Heart right ventricle (tissue), 16 donors: ENCODE data around the gene CHST11. TPM values are rescaled to one million over a fixed set of nuclear protein-coding genes. Genes with fewer than 3 reads are reported as not detected.

ENCODE experiments used
- ATAC-seq, 8 donors: fragments of 200-7000 bp; cut with Tn5 transposase; one replicate each; pipeline ENCODE4 v1.9.1; 2020; ENCODE audit warnings: mild to moderate bottlenecking in 8 of 8, moderate library complexity in 8 of 8, moderate number of reproducible peaks in 1 of 8
- DNase-seq, 2 donors: peaks; one replicate each; pipeline ENCODE4 v3.0.0-alpha.2; 2020
- H3K27ac ChIP-seq, 10 donors: fragments of 200-600 bp; sonication (generic) in 2 of 10; one replicate each; pipeline versions ENCODE4 v1.5.0 to v1.8.0; 2020 to 2022; ENCODE audit warnings: mild to moderate bottlenecking in 3 of 10
- H3K27me3 ChIP-seq, 7 donors: fragments of 200-600 bp; one replicate each; pipeline ENCODE4 v1.8.0; 2021 to 2022; ENCODE audit warnings: mild to moderate bottlenecking in 2 of 7
- H3K36me3 ChIP-seq, 9 donors: fragments of 200-600 bp; sonication (generic) in 1 of 9; one replicate each; pipeline versions ENCODE4 v1.5.0 to v1.8.0; 2020 to 2022; ENCODE audit warnings: mild to moderate bottlenecking in 2 of 9
- H3K4me1 ChIP-seq, 9 donors: fragments of 200-600 bp; sonication (generic) in 1 of 9; one replicate each; pipeline versions ENCODE4 v1.5.0 to v1.8.0; 2020 to 2022; ENCODE audit warnings: mild to moderate bottlenecking in 4 of 9
- H3K4me3 ChIP-seq, 10 donors: fragments of 200-600 bp; sonication (generic) in 2 of 10; one replicate each; pipeline versions ENCODE4 v1.5.0 to v1.8.0; 2020 to 2022; ENCODE audit warnings: mild to moderate bottlenecking in 7 of 10, moderate library complexity in 2 of 10
- H3K9me3 ChIP-seq, 11 donors: fragments of 200-600 bp in 10 of 11; sonication (generic) in 2 of 11; one replicate each; pipeline versions ENCODE4 v1.5.0 to v1.8.0; 2013 to 2022; ENCODE audit warnings: mild to moderate bottlenecking in 2 of 11, control low read depth in 1 of 11, moderate library complexity in 1 of 11
- CTCF ChIP-seq, 9 donors: fragments of 200-600 bp; sonication (generic) in 2 of 9; IDR thresholded peaks; one replicate each; pipeline versions ENCODE4 v1.5.0 to v1.8.0; 2021 to 2022; ENCODE audit warnings: antibody characterized with exemption in 9 of 9, mild to moderate bottlenecking in 5 of 9, moderate library complexity in 1 of 9
- WGBS, 2 donors: extraction: QIAGEN DNeasy Blood & Tissue Kit; methylation state at CpG; one replicate each; pipeline ENCODE4 v1.1.7; 2013; ENCODE audit warnings: inconsistent platforms in 1 of 2; 5-methylcytosine and 5-hydroxymethylcytosine counted together
- intact Hi-C, 10 donors: fragments of 100-400 bp; cut with DNase I; formaldehyde crosslinking; loops; one replicate each; pipeline versions ENCODE4 v1.11.1 to v1.14.2; 2022
- polyA plus RNA-seq, 2 donors: library from polyadenylated mRNA; stranded (reverse); fragments of 200-250 nt; gene quantifications; one replicate each; pipeline ENCODE4 v1.2.3, GENCODE V29; 2013
- total RNA-seq, 10 donors: library from RNA; stranded (reverse); fragmentation: NEBNext Ultra II Directional in 3 of 10; extraction: Animal tissue kit (Norgen Biotek cat#: 25700) in 3 of 10; gene quantifications; one replicate each; pipeline versions ENCODE4 v1.2.1 to v1.2.4, GENCODE V29; 2021 to 2023
- donor health status: Arrhythmogenic right ventricular cardiomyopathy.
- donor health status: ischemic (EF 13 %, LVEDD 7.1; RV severe dilation, severe dysfunction).
- donor health status: healthy with polysubstance abuse.
- donor health status: DM: no; HTN: yes; CAD: no.
- donor health status: DM: no; HTN: no; CAD: no.
- donor health status: ischemic (EF 25% LVEDD 6.9; RV normal size, moderate dysfunction).
- donor health status: ischemic (EF 25% LVEDD 5.7; RV mildly dilated, moderate dysfunction).
- donor health status: healthy.
- donor health status: DM: yes; HTN: yes; CAD: no.
- donor health status: Ischemic cardiomyopathy.
- donor health status: ischemic (EF 35%, LVEDD 5.7; RV mildly dilated, moderate dysfunction).
- donor health status: nonischemic (EF 11% LVEDD 7.7; RV severe dilation, severe dysfunction).
- donor health status: DM: yes; HTN: yes; CAD: no.
- donor health status: PGD.
- donor health status: ischemic (EF 29% LVEDD 5.4; RV normal size, mild dysfunction).
- donor health status: nonischemic (EF 23%, LVEDD 6.1; RV moderate dilation, normal function).

CHST11 gene
- total and polyA plus RNA-seq, 12 donors, result 1.1 to 12.7 (median 4.3) TPM

- ATAC-seq, result no peak
- WGBS, 2 donors, result 91 to 94% methylated on average over 4 of the region's 4 CpGs
- no peaks in the 10 kb centered on the region for H3K36me3 ChIP-seq
These were observed 237.4 kb downstream of the CHST11 start for GRCh38 chr12:104694161-104694560.

GRCh38 chr12:104694711-104695110, 238.0 kb downstream of the CHST11 start:
- no peak for DNase-seq
- peak in 2 of 8 donors; percentile 37 to 62 for ATAC-seq
- H3K4me1 ChIP-seq, result peaks cover 0 to 62% (median 6%) of the 10 kb centered on the region in 9 donors
- H3K27ac ChIP-seq, result peak overlapping the region in 1 of 10 donors; percentile 24
- 74 to 77% methylated on average over 7 of the region's 7 CpGs for WGBS, 2 donors
- no peak for TF ChIP-seq CTCF (IDR thresholded peaks at IDR 0.05)
- no peak overlapping the region for H3K4me3 ChIP-seq
- H3K9me3 ChIP-seq, result peaks cover 0 to 4% (median 0%) of the 10 kb centered on the region in 11 donors
- H3K27me3 ChIP-seq, result no peaks in the 10 kb centered on the region
- H3K36me3 ChIP-seq, result no peaks in the 10 kb centered on the region
- intact Hi-C loops, result no loop called here

More at GRCh38 chr12:104694161-104694560, 237.4 kb downstream of the CHST11 start:
- H3K27me3 ChIP-seq, result no peaks in the 10 kb centered on the region
- no peak for TF ChIP-seq CTCF (IDR thresholded peaks at IDR 0.05)
- H3K27ac ChIP-seq, result no peak overlapping the region
- no peak overlapping the region for H3K4me3 ChIP-seq
- peaks cover 0 to 4% (median 0%) of the 10 kb centered on the region in 11 donors for H3K9me3 ChIP-seq
- H3K4me1 ChIP-seq, result peaks cover 0 to 62% (median 6%) of the 10 kb centered on the region in 9 donors
- DNase-seq, result no peak
- intact Hi-C loops, result no loop called here

GRCh38 chr12:104695453-104696148, 238.9 kb downstream of the CHST11 start:
- intact Hi-C loops, result no loop called here
- Histone ChIP-seq H3K36me3 (no peaks in the 10 kb centered on the region), H3K27me3 (no peaks in the 10 kb centered on the region), H3K9me3 (peaks cover 0 to 4% (median 0%) of the 10 kb centered on the region in 11 donors), H3K4me3 (no peak overlapping the region), H3K27ac (peak overlapping the region in 1 of 10 donors; percentile 24), H3K4me1 (peaks cover 0 to 61% (median 6%) of the 10 kb centered on the region in 9 donors)
- DNase-seq, result no peak
- TF ChIP-seq CTCF (IDR thresholded peaks at IDR 0.05), result no peak
- peak in 3 of 8 donors; percentile 47 to 59 (median 48) for ATAC-seq
- 42 to 55% methylated on average over 12 of the region's 12 CpGs for WGBS, 2 donors

- Histone ChIP-seq H3K4me1 (peaks cover 0 to 51% (median 13%) of the 10 kb centered on the region in 9 donors), H3K27ac (no peak overlapping the region), H3K4me3 (no peak overlapping the region), H3K36me3 (no peaks in the 10 kb centered on the region), H3K27me3 (no peaks in the 10 kb centered on the region), H3K9me3 (peaks cover 0 to 4% (median 0%) of the 10 kb centered on the region in 11 donors)
- no peak for DNase-seq
- ATAC-seq, result no peak
- 92 to 93% methylated on average over 7 of the region's 7 CpGs for WGBS, 2 donors
- TF ChIP-seq CTCF (IDR thresholded peaks at IDR 0.05), result no peak
- intact Hi-C loops, result no loop called here
These were observed 240.4 kb downstream of the CHST11 start for GRCh38 chr12:104697186-104697585.
